Dendritic cell treated with granulocyte-macrophage colony-stimulating factor and Interleukin-4, amounts not matched to agents 40 ng/mL and 50 ng/mL, for 4 days (primary cell): ENCODE results near the gene HOXA9.
A peak's percentile ranks its signal among the peaks of the same experiment; 100 is the strongest.

ENCODE experiments used
- H3K27ac Mint-ChIP-seq: one replicate; pipeline ENCODE4 v1.8.0; 2022; ENCODE audit warnings: mild to moderate bottlenecking, mixed read lengths
- H3K27me3 Mint-ChIP-seq: one replicate; pipeline ENCODE4 v1.8.0; 2022; ENCODE audit warnings: mild to moderate bottlenecking, mixed read lengths
- H3K36me3 Mint-ChIP-seq: one replicate; pipeline ENCODE4 v1.8.0; 2022; ENCODE audit warnings: low read depth, mixed read lengths
- H3K4me1 Mint-ChIP-seq: one replicate; pipeline ENCODE4 v1.8.0; 2022; ENCODE audit warnings: low read depth, mixed read lengths
- H3K4me3 Mint-ChIP-seq: one replicate; pipeline ENCODE4 v1.8.0; 2022; ENCODE audit warnings: mild to moderate bottlenecking, moderate library complexity, mixed read lengths
- H3K9me3 Mint-ChIP-seq: one replicate; pipeline ENCODE4 v1.8.0; 2022; ENCODE audit warnings: mixed read lengths
- intact Hi-C: fragments of 100-400 bp; cut with micrococcal nuclease; formaldehyde crosslinking; loops from one replicate; pipeline ENCODE4 v1.15.0; 2022

HOXA9 gene

GRCh38 chr7:27163288-27164044, 1.9 kb downstream of the HOXA9 start:
- Mint-ChIP-seq H3K4me1 (peaks cover 69% of the 10 kb centered on the region), H3K9me3 (no peaks in the 10 kb centered on the region), H3K27ac (no peak overlapping the region), H3K4me3 (peak overlapping the region; percentile 71), H3K27me3 (peaks cover 87% of the 10 kb centered on the region), H3K36me3 (no peaks in the 10 kb centered on the region)
- intact Hi-C loops, result loop anchor here (5.0 to 10.0 kb wide), 4 partner anchors 311 to 1269 kb away; no protein-coding TSS in a partner anchor

DNA sequence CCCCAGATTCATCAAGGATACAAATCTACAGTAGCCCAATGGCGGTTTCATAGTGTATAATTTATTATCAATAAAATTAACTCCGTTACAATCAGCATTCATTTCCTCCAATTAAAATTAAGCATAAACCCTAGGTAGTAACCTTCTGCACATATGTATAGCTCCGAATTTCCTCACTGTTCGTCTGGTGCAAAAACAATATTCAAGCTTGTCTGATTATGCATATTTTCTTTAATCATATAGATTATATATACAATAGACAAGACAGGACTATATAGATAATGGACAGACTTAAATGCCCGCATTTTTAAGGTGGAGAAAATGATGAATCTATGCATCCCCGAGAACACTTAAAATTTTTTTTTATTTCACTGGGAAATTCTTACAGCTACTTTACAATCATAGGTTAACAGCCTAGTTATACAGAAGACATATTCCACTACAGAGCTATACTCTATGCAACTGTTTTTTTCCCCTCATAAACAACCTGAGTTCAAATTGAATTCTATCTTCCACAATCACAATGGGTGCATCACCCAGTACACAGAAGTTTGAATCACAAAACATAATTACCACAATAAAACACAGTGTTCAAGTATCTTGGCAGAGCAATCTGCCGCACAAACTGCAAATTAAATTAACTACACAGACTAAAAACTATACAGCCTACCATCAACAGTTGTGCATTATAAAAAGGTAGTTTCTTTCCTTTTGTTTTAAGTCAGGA, 2.6 kb downstream of the HOXA9 start:
- peaks cover 87% of the 10 kb centered on the region for H3K27me3 Mint-ChIP-seq
- H3K4me1 Mint-ChIP-seq, result peaks cover 69% of the 10 kb centered on the region
- intact Hi-C loops, result loop anchor here (5.0 to 10.0 kb wide), 4 partner anchors 310 to 1268 kb away; no protein-coding TSS in a partner anchor
- H3K27ac Mint-ChIP-seq, result no peak overlapping the region
- no peak overlapping the region for H3K4me3 Mint-ChIP-seq
- no peaks in the 10 kb centered on the region for H3K9me3 Mint-ChIP-seq
- no peaks in the 10 kb centered on the region for H3K36me3 Mint-ChIP-seq

- Mint-ChIP-seq H3K4me3 (no peak overlapping the region), H3K27ac (no peak overlapping the region), H3K4me1 (peaks cover 64% of the 10 kb centered on the region), H3K9me3 (no peaks in the 10 kb centered on the region), H3K27me3 (peaks cover 87% of the 10 kb centered on the region), H3K36me3 (no peaks in the 10 kb centered on the region)
- intact Hi-C loops, result loop anchor here (2.0 to 10.0 kb wide), 6 partner anchors 310 to 1267 kb away; no protein-coding TSS in a partner anchor
These were observed 3.4 kb downstream of the HOXA9 start for GRCh38 chr7:27161721-27162560.

DNA sequence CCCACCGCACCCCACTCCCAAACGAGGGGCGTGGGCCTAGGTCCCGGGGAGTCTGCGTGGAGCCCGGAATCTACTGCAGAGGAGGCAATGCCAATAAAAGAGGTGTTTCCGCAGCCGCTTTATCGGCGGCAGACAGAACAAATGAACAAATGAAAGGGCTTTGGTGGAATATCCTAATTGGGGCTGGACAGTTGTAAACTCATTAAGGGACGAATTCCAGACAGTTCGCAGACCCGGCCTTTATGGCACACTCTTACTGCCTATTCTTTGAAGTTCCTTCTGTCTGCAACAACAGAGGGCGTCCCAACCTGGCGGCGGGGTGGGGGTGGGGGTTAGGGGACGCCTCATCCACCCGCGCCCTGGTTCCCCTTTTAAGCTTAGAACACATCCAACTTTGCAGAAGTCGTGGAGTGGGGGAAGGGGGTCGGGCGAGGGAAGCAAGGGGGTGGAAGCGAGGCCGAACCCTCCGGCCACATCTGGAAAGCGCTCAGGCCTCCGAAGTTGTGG, 4.1 kb downstream of the HOXA9 start:
- intact Hi-C loops, result loop anchor here (2.0 to 10.0 kb wide), 6 partner anchors 309 to 1266 kb away; no protein-coding TSS in a partner anchor
- Mint-ChIP-seq H3K4me3 (peak overlapping the region; percentile 92), H3K4me1 (peaks cover 60% of the 10 kb centered on the region), H3K36me3 (no peaks in the 10 kb centered on the region), H3K27ac (peak overlapping the region; percentile 80), H3K27me3 (peaks cover 87% of the 10 kb centered on the region), H3K9me3 (no peaks in the 10 kb centered on the region)

GRCh38 chr7:27160546-27161213, 4.7 kb downstream of the HOXA9 start:
- intact Hi-C loops, result loop anchor here (2.0 to 10.0 kb wide), 6 partner anchors 308 to 1266 kb away; no protein-coding TSS in a partner anchor
- H3K27me3 Mint-ChIP-seq, result peaks cover 87% of the 10 kb centered on the region
- no peaks in the 10 kb centered on the region for H3K36me3 Mint-ChIP-seq

DNA sequence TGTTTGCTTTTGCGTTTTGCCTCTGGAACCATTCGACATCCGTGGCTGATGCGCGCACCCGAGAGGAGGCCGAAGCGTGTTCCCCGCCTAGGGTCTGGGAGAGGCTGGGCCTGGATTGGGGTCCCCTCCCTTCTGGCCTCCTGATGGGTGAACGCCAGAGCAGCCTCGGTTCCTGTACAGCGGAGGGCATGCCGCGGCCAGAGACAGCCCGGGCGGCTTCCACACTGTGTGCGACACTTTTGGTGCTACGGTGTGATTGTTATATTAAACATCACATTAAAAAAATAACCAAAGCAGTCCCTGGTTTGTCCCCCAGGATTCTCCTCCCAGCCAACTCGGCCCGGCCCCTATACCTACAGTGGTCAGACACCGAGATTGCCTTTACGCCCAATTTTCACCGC, 5.2 kb downstream of the HOXA9 start:
- intact Hi-C loops, result loop anchor here (2.0 to 10.0 kb wide), 6 partner anchors 308 to 1265 kb away; no protein-coding TSS in a partner anchor
- peaks cover 87% of the 10 kb centered on the region for H3K27me3 Mint-ChIP-seq
- no peaks in the 10 kb centered on the region for H3K36me3 Mint-ChIP-seq
- peak overlapping the region; percentile 92 for H3K4me3 Mint-ChIP-seq
- no peak overlapping the region for H3K27ac Mint-ChIP-seq
- peaks cover 64% of the 10 kb centered on the region for H3K4me1 Mint-ChIP-seq
- H3K9me3 Mint-ChIP-seq, result no peaks in the 10 kb centered on the region

More at GRCh38 chr7:27160546-27161213, 4.7 kb downstream of the HOXA9 start:
- Mint-ChIP-seq H3K27ac (peak overlapping the region; percentile 80), H3K4me1 (peaks cover 60% of the 10 kb centered on the region), H3K9me3 (no peaks in the 10 kb centered on the region), H3K4me3 (peak overlapping the region; percentile 92)

- Mint-ChIP-seq H3K27me3 (peaks cover 87% of the 10 kb centered on the region), H3K36me3 (no peaks in the 10 kb centered on the region)
These were observed 5.8 kb downstream of the HOXA9 start for GRCh38 chr7:27159266-27160144.

DNA sequence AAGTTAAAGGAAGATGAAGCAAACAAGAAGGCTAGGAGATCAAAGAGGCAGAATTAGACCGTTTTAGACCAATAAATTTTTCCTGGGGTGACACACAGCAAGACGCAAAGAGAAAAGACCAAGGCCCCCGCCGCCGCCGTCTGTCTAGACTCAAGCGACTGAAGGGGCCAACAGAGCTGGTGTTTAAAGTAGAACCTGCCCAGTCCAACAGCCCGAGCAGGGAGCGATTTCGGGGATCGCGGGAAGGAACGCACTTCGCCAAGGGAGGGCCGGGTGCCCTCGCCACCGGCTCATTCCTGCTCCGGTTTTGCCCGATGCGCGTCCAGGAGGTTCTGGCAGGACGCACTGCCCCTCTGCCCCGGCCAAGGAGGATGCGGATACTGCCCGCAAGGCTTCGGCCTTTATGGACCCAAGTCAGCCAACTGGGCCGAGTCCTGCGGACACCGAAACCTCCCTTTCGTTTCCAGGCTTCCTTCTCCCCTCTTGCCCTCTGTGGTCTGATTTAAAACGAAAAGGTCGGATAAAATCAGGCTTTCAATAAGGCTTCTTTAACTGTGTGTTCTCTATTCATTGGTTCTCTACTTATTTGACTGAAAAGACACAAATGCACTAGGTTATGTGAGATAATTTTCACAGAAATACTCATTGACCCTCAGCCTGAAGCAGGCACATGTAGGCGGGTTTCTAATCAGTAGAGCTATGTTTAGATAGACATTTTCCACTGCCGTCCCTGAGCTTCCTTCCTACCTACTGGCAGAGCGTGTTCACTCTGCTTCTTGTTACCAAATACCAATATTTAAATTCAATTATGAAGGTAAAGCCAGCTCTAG, 6.7 kb downstream of the HOXA9 start:
- H3K36me3 Mint-ChIP-seq, result no peaks in the 10 kb centered on the region
- intact Hi-C loops, result loop anchor here (10.0 kb wide), 1 partner anchor 64 kb away; the partner anchor contains the start of gene HOXA1
- H3K27me3 Mint-ChIP-seq, result peaks cover 87% of the 10 kb centered on the region
- peak overlapping the region; percentile 25 for H3K4me3 Mint-ChIP-seq
- H3K27ac Mint-ChIP-seq, result no peak overlapping the region
- H3K9me3 Mint-ChIP-seq, result no peaks in the 10 kb centered on the region
- H3K4me1 Mint-ChIP-seq, result peaks cover 62% of the 10 kb centered on the region

More at GRCh38 chr7:27159266-27160144, 5.8 kb downstream of the HOXA9 start:
- H3K9me3 Mint-ChIP-seq, result no peaks in the 10 kb centered on the region
- H3K27ac Mint-ChIP-seq, result no peak overlapping the region
- peak overlapping the region; percentile 92 for H3K4me3 Mint-ChIP-seq
- intact Hi-C loops, result loop anchor here (2.0 to 10.0 kb wide), 7 partner anchors 65 to 1265 kb away; partner anchors contain the start of gene HOXA1
- H3K4me1 Mint-ChIP-seq, result peaks cover 66% of the 10 kb centered on the region

- Mint-ChIP-seq H3K9me3 (no peaks in the 10 kb centered on the region), H3K27me3 (peaks cover 89% of the 10 kb centered on the region)
These were observed 7.5 kb downstream of the HOXA9 start for GRCh38 chr7:27157702-27158431.

DNA sequence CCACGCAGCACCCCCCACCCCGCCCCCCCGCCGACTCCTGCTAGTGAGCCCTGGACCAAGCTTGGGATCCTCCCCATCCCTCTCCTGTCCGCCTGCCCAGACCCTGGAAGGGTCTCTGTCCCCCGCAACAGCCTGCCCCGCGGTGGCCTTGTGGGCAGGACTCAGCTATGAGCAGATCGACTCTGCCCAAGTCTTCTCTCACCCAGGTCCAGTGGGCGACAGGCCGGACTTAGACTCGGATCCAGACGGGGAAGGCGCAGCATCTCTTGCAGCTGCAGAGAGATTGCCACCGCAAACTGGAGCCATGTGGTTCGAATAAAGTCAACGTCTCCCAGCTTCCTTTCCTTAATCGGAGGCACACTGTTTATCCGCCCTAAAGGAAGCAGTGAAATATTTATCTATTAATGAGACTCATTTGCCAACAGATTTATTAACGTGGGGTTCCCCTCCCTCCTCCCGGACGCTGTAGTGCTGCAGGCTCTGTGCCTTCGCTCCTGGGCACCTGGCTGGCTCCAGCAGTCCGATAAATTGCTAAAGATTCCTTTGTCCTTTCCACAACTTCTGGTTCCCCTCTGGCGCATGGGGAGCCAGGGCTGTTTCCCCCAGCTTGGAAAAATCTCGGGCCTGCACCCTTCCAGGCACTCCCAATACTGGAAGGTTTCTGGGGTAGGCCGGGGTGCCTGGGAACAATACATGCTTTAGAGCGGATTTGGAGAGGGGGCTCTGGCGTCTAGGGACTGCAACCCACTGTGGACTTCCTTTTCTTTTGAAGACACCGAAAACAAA, 8.2 kb downstream of the HOXA9 start:
- Mint-ChIP-seq H3K27me3 (peaks cover 93% of the 10 kb centered on the region), H3K4me3 (peak overlapping the region; percentile 42), H3K27ac (no peak overlapping the region), H3K36me3 (no peaks in the 10 kb centered on the region), H3K9me3 (no peaks in the 10 kb centered on the region), H3K4me1 (peaks cover 62% of the 10 kb centered on the region)
- intact Hi-C loops, result loop anchor here (10.0 kb wide), 1 partner anchor 62 kb away; the partner anchor contains the start of gene HOXA1

More at GRCh38 chr7:27157702-27158431, 7.5 kb downstream of the HOXA9 start:
- Mint-ChIP-seq H3K27ac (no peak overlapping the region), H3K4me1 (peaks cover 57% of the 10 kb centered on the region), H3K4me3 (no peak overlapping the region), H3K36me3 (no peaks in the 10 kb centered on the region)
- intact Hi-C loops, result loop anchor here (10.0 kb wide), 1 partner anchor 63 kb away; the partner anchor contains the start of gene HOXA1
